Thyroid gland (tissue), 4 donors: Measurements from ENCODE around the gene ARRDC4.

Experiments
- CTCF ChIP-seq, 6 experiments: fragments of 200-600 bp in 3 of 6; fragments of 450-650 bp in 3 of 6; sonication (generic) in 3 of 6; IDR thresholded peaks; one replicate each; pipeline ENCODE4 v1.5.1; 2016 to 2019; ENCODE audit warnings: antibody characterized with exemption in 6 of 6, mild to moderate bottlenecking in 2 of 6, inconsistent platforms in 1 of 6, moderate library complexity in 1 of 6
- POLR2A ChIP-seq, 2 donors: fragments of 450-650 bp; IDR thresholded peaks; one replicate each; pipeline ENCODE4 v1.6.1; 2017; ENCODE audit warnings: antibody characterized with exemption in 2 of 2, mild to moderate bottlenecking in 2 of 2, moderate library complexity in 1 of 2

- no peak for TF ChIP-seq CTCF (IDR thresholded peaks at IDR 0.05)
- no peak for TF ChIP-seq POLR2A (IDR thresholded peaks at IDR 0.05)
These were observed 39.1 kb upstream of the ARRDC4 start for GRCh38 chr15:97921296-97921865.
